Memory B cell (primary cell): ENCODE measurements around the gene PIK3R2.
A peak's percentile ranks its signal among the peaks of the same experiment; 100 is the strongest.

Experiments used
- ATAC-seq: fragments of 150-1000 bp; cut with Tn5 transposase; 2 replicates; pipeline ENCODE4 v1.10.0; 2021; ENCODE audit warnings: low read depth, mild to moderate bottlenecking, moderate library complexity
- DNase-seq, 2 donors: peaks; one replicate each; pipeline ENCODE4 v3.0.0; 2022; ENCODE audit warnings: low spot score in 2 of 2
- H3K27ac Mint-ChIP-seq: one replicate; pipeline ENCODE4 v1.8.0; 2022; ENCODE audit warnings: mild to moderate bottlenecking, moderate library complexity, mixed read lengths
- H3K27me3 Mint-ChIP-seq: one replicate; pipeline ENCODE4 v1.8.0; 2022; ENCODE audit warnings: mixed read lengths
- H3K36me3 Mint-ChIP-seq: one replicate; pipeline ENCODE4 v1.8.0; 2022; ENCODE audit warnings: mild to moderate bottlenecking, mixed read lengths
- H3K4me1 Mint-ChIP-seq: one replicate; pipeline ENCODE4 v1.8.0; 2022; ENCODE audit warnings: mixed read lengths
- H3K4me3 Mint-ChIP-seq: one replicate; pipeline ENCODE4 v1.8.0; 2022; ENCODE audit warnings: mild to moderate bottlenecking, moderate library complexity, mixed read lengths
- H3K9me3 Mint-ChIP-seq: one replicate; pipeline ENCODE4 v1.8.0; 2022; ENCODE audit warnings: mixed read lengths

PIK3R2 gene

GRCh38 chr19:18185538-18185937 lies 32.6 kb downstream of the PIK3R2 start:
- H3K4me1 Mint-ChIP-seq = peaks cover 5% of the 10 kb centered on the region
- no peak overlapping the region for H3K4me3 Mint-ChIP-seq
- H3K27me3 Mint-ChIP-seq = no peaks in the 10 kb centered on the region
- no peak overlapping the region for H3K27ac Mint-ChIP-seq
- no peak for DNase-seq
- ATAC-seq = no peak
- H3K36me3 Mint-ChIP-seq = peaks cover 2% of the 10 kb centered on the region
- H3K9me3 Mint-ChIP-seq = no peaks in the 10 kb centered on the region

GRCh38 chr19:18190278-18190677 lies 37.3 kb downstream of the PIK3R2 start:
- Mint-ChIP-seq H3K9me3 (no peaks in the 10 kb centered on the region), H3K4me3 (no peak overlapping the region), H3K4me1 (peaks cover 17% of the 10 kb centered on the region), H3K27ac (no peak overlapping the region), H3K36me3 (peaks cover 2% of the 10 kb centered on the region), H3K27me3 (no peaks in the 10 kb centered on the region)
- ATAC-seq (no peak), DNase-seq (no peak)

GRCh38 chr19:18191640-18192062 lies 38.7 kb downstream of the PIK3R2 start:
- no peaks in the 10 kb centered on the region for H3K27me3 Mint-ChIP-seq
- no peaks in the 10 kb centered on the region for H3K9me3 Mint-ChIP-seq
- ATAC-seq (no peak), DNase-seq (no peak)
- H3K27ac Mint-ChIP-seq = peak overlapping the region; percentile 91
- peaks cover 15% of the 10 kb centered on the region for H3K4me1 Mint-ChIP-seq
- H3K36me3 Mint-ChIP-seq = peaks cover 3% of the 10 kb centered on the region
- peak overlapping the region; percentile 77 for H3K4me3 Mint-ChIP-seq

- H3K27me3 Mint-ChIP-seq = no peaks in the 10 kb centered on the region
- peak within 1 kb of the TSS; percentile 91 for H3K27ac Mint-ChIP-seq
- peaks cover 15% of the 10 kb centered on the region for H3K4me1 Mint-ChIP-seq
- DNase-seq (peak; percentile 86 to 95), ATAC-seq (peak; percentile 79)
- peaks cover 3% of the 10 kb centered on the region for H3K36me3 Mint-ChIP-seq
- peak within 1 kb of the TSS; percentile 77 for H3K4me3 Mint-ChIP-seq
- no peaks in the 10 kb centered on the region for H3K9me3 Mint-ChIP-seq
Observed at GRCh38 chr19:18192673-18193387, 39.9 kb downstream of the PIK3R2 start, which contains the start of gene MPV17L2. Gene MPV17L2 (plus strand): TSS chr19:18193218. CDS start chr19:18193282, 64 bp downstream.

- no peaks in the 10 kb centered on the region for H3K9me3 Mint-ChIP-seq
- H3K4me1 Mint-ChIP-seq = peaks cover 15% of the 10 kb centered on the region
- peak overlapping the region; percentile 77 for H3K4me3 Mint-ChIP-seq
Observed at GRCh38 chr19:18193388-18194180, 40.6 kb downstream of the PIK3R2 start.

GRCh38 chr19:18194181-18194530 lies 41.2 kb downstream of the PIK3R2 start:
- no peak for ATAC-seq
- H3K36me3 Mint-ChIP-seq = peaks cover 13% of the 10 kb centered on the region
- H3K27ac Mint-ChIP-seq = no peak overlapping the region
- no peaks in the 10 kb centered on the region for H3K27me3 Mint-ChIP-seq
- no peak for DNase-seq
- no peaks in the 10 kb centered on the region for H3K9me3 Mint-ChIP-seq
- H3K4me1 Mint-ChIP-seq = peaks cover 15% of the 10 kb centered on the region
- H3K4me3 Mint-ChIP-seq = peak overlapping the region; percentile 77

More at GRCh38 chr19:18193388-18194180, 40.6 kb downstream of the PIK3R2 start:
- DNase-seq = no peak
- Mint-ChIP-seq H3K36me3 (peaks cover 10% of the 10 kb centered on the region), H3K27me3 (no peaks in the 10 kb centered on the region), H3K27ac (peak overlapping the region; percentile 91)
- no peak for ATAC-seq

- Mint-ChIP-seq H3K4me1 (peaks cover 15% of the 10 kb centered on the region), H3K4me3 (peak overlapping the region; percentile 77), H3K9me3 (no peaks in the 10 kb centered on the region), H3K36me3 (peaks cover 13% of the 10 kb centered on the region), H3K27ac (peak overlapping the region; percentile 83), H3K27me3 (no peaks in the 10 kb centered on the region)
- peak in 1 of 2 donors; percentile 46 for DNase-seq
- peak; percentile 10 for ATAC-seq
Observed at GRCh38 chr19:18194554-18195238, 41.7 kb downstream of the PIK3R2 start.

GRCh38 chr19:18196511-18196845 lies 43.5 kb downstream of the PIK3R2 start:
- no peak for ATAC-seq
- H3K27ac Mint-ChIP-seq = peak overlapping the region; percentile 32

GRCh38 chr19:18197306-18197705 lies 44.3 kb downstream of the PIK3R2 start:
- ATAC-seq (no peak), DNase-seq (no peak)
- Mint-ChIP-seq H3K27me3 (no peaks in the 10 kb centered on the region), H3K36me3 (peaks cover 17% of the 10 kb centered on the region), H3K4me1 (peaks cover 19% of the 10 kb centered on the region), H3K27ac (no peak overlapping the region), H3K9me3 (no peaks in the 10 kb centered on the region), H3K4me3 (no peak overlapping the region)

More at GRCh38 chr19:18196511-18196845, 43.5 kb downstream of the PIK3R2 start:
- Mint-ChIP-seq H3K9me3 (no peaks in the 10 kb centered on the region), H3K27me3 (no peaks in the 10 kb centered on the region), H3K36me3 (peaks cover 15% of the 10 kb centered on the region), H3K4me1 (peaks cover 16% of the 10 kb centered on the region), H3K4me3 (peak overlapping the region; percentile 14)
- DNase-seq = no peak

- no peak for DNase-seq
- Mint-ChIP-seq H3K9me3 (no peaks in the 10 kb centered on the region), H3K36me3 (peaks cover 17% of the 10 kb centered on the region), H3K27me3 (no peaks in the 10 kb centered on the region), H3K4me1 (peaks cover 22% of the 10 kb centered on the region), H3K4me3 (no peak overlapping the region), H3K27ac (no peak overlapping the region)
- no peak for ATAC-seq
Observed at GRCh38 chr19:18197941-18198340, 45.0 kb downstream of the PIK3R2 start.

- Mint-ChIP-seq H3K9me3 (no peaks in the 10 kb centered on the region), H3K4me1 (peaks cover 26% of the 10 kb centered on the region), H3K4me3 (no peak overlapping the region), H3K27me3 (no peaks in the 10 kb centered on the region), H3K36me3 (peaks cover 17% of the 10 kb centered on the region), H3K27ac (no peak overlapping the region)
- ATAC-seq (no peak), DNase-seq (no peak)
Observed at GRCh38 chr19:18198374-18198773, 45.4 kb downstream of the PIK3R2 start.

- H3K9me3 Mint-ChIP-seq = no peaks in the 10 kb centered on the region
- H3K27me3 Mint-ChIP-seq = no peaks in the 10 kb centered on the region
- H3K36me3 Mint-ChIP-seq = peaks cover 14% of the 10 kb centered on the region
- H3K4me3 Mint-ChIP-seq = peak overlapping the region; percentile 93
- H3K27ac Mint-ChIP-seq = no peak overlapping the region
- ATAC-seq = no peak
- peaks cover 16% of the 10 kb centered on the region for H3K4me1 Mint-ChIP-seq
- DNase-seq = no peak
Observed at GRCh38 chr19:18202397-18202777, 49.4 kb downstream of the PIK3R2 start.

GRCh38 chr19:18202778-18203407 lies 49.9 kb downstream of the PIK3R2 start:
- ATAC-seq (no peak), DNase-seq (peak in 1 of 2 donors; percentile 18)
- peak overlapping the region; percentile 94 for H3K27ac Mint-ChIP-seq
- H3K36me3 Mint-ChIP-seq = peaks cover 13% of the 10 kb centered on the region
- H3K27me3 Mint-ChIP-seq = no peaks in the 10 kb centered on the region
- no peaks in the 10 kb centered on the region for H3K9me3 Mint-ChIP-seq
- peaks cover 16% of the 10 kb centered on the region for H3K4me1 Mint-ChIP-seq
- peak overlapping the region; percentile 93 for H3K4me3 Mint-ChIP-seq
